COLO668 (cell line): Measurements from ENCODE around the gene P2RX5.
"Not testable (repeated sequence)": the region's sequence is repeated elsewhere in the genome, so short reads cannot be mapped to it uniquely, and the experiment has no call there.

Experiments used
- DNase-seq: peaks from one replicate; lab custom pipeline; 2025; ENCODE audit not compliant: unreplicated experiment; lab: John Stamatoyannopoulos, UW

Gene P2RX5

GRCh38 chr17:3712811-3713463 lies 17.0 kb upstream of the P2RX5 start:
- DNase-seq, result no peak

GRCh38 chr17:3710951-3711383 lies 15.0 kb upstream of the P2RX5 start:
- DNase-seq, result no peak

- DNase-seq, result no peak
These were observed 12.4 kb upstream of the P2RX5 start for GRCh38 chr17:3708366-3708765.

GRCh38 chr17:3705718-3705984 lies 9.7 kb upstream of the P2RX5 start:
- not testable (repeated sequence) for DNase-seq

- DNase-seq, result no peak
These were observed 9.2 kb upstream of the P2RX5 start for GRCh38 chr17:3704931-3705717.

- DNase-seq, result not testable (repeated sequence)
These were observed 6.1 kb upstream of the P2RX5 start for GRCh38 chr17:3702041-3702539.

- DNase-seq, result no peak
These were observed 4.0 kb upstream of the P2RX5 start for GRCh38 chr17:3699951-3700350.

- DNase-seq, result no peak
These were observed 2.2 kb upstream of the P2RX5 start for GRCh38 chr17:3698139-3698538.

GRCh38 chr17:3697103-3697476 lies 1.1 kb upstream of the P2RX5 start:
- no peak for DNase-seq

GRCh38 chr17:3695129-3695722 lies 729 bp downstream of the P2RX5 start:
- DNase-seq, result no peak

GRCh38 chr17:3693829-3694231 lies 2.1 kb downstream of the P2RX5 start:
- DNase-seq, result no peak

- no peak for DNase-seq
These were observed 2.8 kb downstream of the P2RX5 start for GRCh38 chr17:3693141-3693540.

- no peak for DNase-seq
These were observed 3.6 kb downstream of the P2RX5 start for GRCh38 chr17:3692346-3692745.

- no peak for DNase-seq
These were observed 4.3 kb downstream of the P2RX5 start for GRCh38 chr17:3691617-3692067.

- no peak for DNase-seq
These were observed 5.8 kb downstream of the P2RX5 start for GRCh38 chr17:3690094-3690715.

GRCh38 chr17:3689262-3690093 lies 6.5 kb downstream of the P2RX5 start:
- DNase-seq, result no peak

- DNase-seq, result no peak
These were observed 7.1 kb downstream of the P2RX5 start for GRCh38 chr17:3688852-3689261.

- no peak for DNase-seq
These were observed 7.9 kb downstream of the P2RX5 start for GRCh38 chr17:3688027-3688553.

GRCh38 chr17:3685174-3685573 lies 10.8 kb downstream of the P2RX5 start:
- no peak for DNase-seq

- peak; percentile 3 for DNase-seq
These were observed 12.9 kb downstream of the P2RX5 start for GRCh38 chr17:3683054-3683511.
